GM12865 (cell line): ENCODE data around the gene LBX1.

Experiments used
- DNase-seq: peaks from one replicate; pipeline ENCODE4 v3.0.0; 2010; ENCODE audit warnings: low read depth
- H3K4me3 ChIP-seq: 2 replicates; pipeline ENCODE4 v1.5.1; 2011; ENCODE audit warnings: mild to moderate bottlenecking, low read depth, low read length, control low read depth
- CTCF ChIP-seq: IDR thresholded peaks from 2 replicates; pipeline ENCODE4 v1.5.1; 2011; ENCODE audit warnings: low read length, control low read depth, low read depth, inconsistent platforms; ENCODE audit not compliant: insufficient read depth; ENCODE audit errors: missing control alignments

LBX1 gene

GRCh38 chr10:101244321-101245050, 15.2 kb upstream of the LBX1 start:
- no peak for DNase-seq
- no peak overlapping the region for H3K4me3 ChIP-seq
- TF ChIP-seq CTCF, result no peak

GRCh38 chr10:101241840-101242707, 12.8 kb upstream of the LBX1 start:
- no peak for DNase-seq
- no peak overlapping the region for H3K4me3 ChIP-seq
- TF ChIP-seq CTCF, result no peak

- peak; percentile 87 for TF ChIP-seq CTCF
- H3K4me3 ChIP-seq, result no peak overlapping the region
- no peak for DNase-seq
These were observed 9.5 kb upstream of the LBX1 start for GRCh38 chr10:101238732-101239105.

- TF ChIP-seq CTCF, result no peak
- no peak overlapping the region for H3K4me3 ChIP-seq
- DNase-seq, result no peak
These were observed 8.9 kb upstream of the LBX1 start for GRCh38 chr10:101237982-101238731.

- no peak for DNase-seq
- no peak for TF ChIP-seq CTCF
- no peak overlapping the region for H3K4me3 ChIP-seq
These were observed 8.1 kb upstream of the LBX1 start for GRCh38 chr10:101237081-101237981.
